Fibroblast of the conjunctiva (primary cell): ENCODE data around the gene TMCO1.
A peak's percentile ranks its signal among the peaks of the same experiment; 100 is the strongest.
"Not testable (repeated sequence)": the region's sequence is repeated elsewhere in the genome, so short reads cannot be mapped to it uniquely, and the experiment has no call there.

ENCODE experiments used
- DNase-seq: peaks from one replicate; pipeline ENCODE4 v3.0.0-alpha.2; 2010; ENCODE audit warnings: low read depth

Gene TMCO1

DNA sequence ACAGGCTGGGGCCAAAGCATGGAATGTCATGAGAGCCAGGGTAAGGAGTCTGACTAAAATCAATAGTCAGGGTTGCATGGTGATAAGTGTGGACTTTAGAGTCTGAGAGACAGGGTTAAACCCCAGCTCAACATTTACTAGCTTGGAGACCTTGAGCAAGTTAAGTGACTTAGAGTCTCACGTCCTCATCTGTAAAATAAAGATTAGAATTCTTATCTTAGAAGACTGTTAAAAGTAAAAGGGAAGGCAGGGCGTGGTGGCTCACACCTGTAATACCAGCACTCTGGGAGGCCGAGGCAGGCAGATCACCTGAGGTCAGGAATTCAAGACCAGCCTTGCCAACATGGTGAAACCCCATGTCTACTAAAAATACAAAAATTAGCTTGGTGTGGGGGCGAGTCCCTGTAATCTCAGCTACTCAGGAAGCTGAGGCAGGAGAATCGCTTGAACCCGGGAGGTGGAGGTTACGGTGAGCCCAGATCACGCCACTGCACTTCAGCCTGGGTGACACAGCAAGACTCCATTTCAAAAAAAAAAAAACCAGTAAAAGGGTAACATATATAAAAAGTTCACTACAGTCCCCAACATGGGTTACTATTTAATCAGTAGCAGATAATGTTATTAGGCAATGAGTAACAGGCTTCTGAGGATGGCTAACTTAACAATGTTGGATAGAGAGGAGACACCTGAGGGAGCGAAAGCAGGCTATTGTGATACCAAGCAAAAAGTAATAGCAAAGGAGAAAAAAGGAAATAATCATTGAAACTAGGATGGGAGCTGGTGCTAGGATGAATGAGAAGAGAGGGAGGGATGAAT is 20.8 kb downstream of the TMCO1 start:
- no peak for DNase-seq

DNA sequence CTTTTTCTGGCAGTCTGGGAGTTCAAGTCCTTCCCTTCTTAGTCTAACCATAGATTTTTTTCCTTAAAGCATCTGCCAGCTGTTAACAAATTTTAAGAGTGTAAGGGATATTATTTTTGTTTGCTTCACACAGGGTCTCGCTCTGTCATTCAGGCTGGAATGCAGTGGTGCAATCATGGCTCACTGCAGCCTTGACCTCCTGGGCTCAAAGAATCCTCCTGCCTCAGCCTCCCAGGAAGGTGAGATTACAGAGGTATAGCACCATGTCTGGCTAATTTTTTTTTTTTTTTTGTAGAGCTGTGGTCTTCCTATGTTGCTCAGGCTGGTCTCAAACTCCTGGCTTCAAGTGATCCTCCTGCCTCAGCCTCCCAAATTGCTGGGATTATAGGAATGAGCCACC is 23.8 kb downstream of the TMCO1 start:
- DNase-seq: not testable (repeated sequence)

DNA sequence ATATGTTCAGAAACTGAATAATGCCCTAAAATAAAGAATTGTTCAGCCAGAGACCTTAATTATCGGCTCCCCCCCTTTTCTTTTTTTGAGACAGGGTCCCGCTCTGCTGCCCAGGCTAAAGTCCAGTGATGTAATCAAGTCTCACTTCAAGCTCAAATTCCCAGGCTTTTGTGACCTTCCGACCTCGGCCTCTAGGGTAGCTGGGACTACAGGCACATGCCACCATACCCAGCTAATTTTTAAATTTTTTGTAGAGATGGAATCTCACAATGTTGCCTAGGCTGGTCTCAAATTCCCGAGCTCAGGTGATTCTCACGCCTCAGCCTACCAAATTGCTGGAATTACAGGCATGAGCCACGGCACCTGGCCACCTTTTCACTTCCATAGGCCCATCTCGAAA is 26.5 kb downstream of the TMCO1 start:
- DNase-seq: no peak

DNA sequence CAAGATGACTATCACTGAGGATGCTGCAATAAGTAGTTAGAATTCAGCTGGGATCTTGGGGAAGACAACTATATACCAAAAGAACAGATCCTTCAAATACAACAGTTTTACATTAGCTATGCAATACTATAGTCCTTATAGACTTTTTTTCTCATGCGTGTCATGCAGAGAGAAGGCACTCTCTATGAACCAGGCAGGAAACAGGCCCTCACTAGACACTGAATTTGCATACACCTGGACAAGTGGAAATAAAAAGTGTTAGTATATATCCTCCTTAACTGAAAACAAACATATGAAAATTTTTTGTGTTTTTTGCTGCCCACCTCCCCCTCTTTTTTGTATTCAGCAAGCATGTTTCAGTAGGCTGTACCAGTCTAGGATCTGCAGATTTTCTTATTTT is 29.9 kb downstream of the TMCO1 start:
- no peak for DNase-seq

GRCh38 chr1:165737196-165737595 is 31.5 kb downstream of the TMCO1 start:
- DNase-seq: peak; percentile 4

- DNase-seq: no peak
Measured at GRCh38 chr1:165734906-165735305, 33.8 kb downstream of the TMCO1 start.

DNA sequence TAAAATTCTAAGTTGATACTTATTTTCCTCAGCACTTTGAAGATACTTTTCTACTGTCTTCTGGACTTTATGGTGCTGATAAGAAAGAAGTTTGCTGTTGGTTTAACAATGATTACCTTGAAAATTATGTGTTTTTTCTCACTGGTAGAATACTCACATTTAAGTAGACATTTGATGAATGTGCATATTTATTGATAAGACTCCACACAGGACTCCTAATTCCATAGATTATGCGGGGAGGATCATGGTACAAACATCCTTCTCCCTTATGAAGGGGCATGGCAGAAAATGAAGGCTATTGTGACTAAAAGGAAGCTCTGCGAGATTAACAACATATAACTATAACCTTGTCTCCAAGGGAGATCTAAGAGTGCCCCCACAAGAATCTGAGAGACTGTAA is 41.8 kb downstream of the TMCO1 start:
- no peak for DNase-seq

DNA sequence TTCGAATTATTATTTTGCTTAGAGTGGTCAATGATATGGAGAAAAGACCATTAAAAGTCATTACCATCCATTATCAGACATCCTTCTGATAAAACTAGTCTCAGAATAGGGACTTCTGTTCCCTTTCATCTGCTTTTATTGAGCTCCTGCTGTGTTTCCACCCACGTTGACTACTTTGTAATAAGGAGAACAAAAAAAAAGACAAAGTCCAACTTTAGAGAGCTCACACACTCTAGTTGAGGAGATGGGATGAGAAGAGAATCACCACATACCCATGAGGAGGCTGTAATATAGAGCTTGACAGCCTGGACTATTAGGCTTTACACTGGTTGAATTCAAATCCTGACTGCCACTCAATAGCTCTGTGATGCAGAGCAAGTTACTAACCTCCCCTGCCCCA is 42.5 kb downstream of the TMCO1 start:
- DNase-seq: no peak

DNA sequence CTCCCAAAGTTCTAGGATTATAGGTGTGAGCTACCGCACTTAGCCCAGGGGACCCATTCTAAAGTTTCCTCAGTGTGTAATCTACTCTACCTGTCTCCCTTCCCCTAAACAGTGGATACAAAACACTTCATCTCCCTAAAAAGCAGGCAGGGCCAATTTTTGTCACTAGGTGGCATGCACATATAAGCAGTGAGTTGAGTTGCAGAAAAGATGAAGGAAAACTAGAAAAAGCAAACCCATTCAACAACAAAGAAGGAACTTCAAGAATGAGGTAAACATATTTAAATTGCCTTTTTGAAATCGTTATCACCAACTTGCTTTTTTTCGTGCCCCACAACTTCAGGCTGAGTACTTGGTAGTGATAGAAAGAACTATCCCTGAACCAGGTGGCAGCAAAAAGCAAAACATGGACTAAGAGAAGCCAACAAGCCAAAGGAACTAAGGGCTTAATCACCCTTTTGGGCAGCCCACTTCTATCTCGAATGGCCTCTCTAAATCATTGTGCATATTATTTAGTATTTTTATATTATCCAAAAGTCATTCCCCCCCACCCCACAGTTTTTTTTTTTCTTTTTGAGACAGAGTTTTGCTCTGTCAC is 50.7 kb downstream of the TMCO1 start:
- peak; percentile 57 for DNase-seq

DNA sequence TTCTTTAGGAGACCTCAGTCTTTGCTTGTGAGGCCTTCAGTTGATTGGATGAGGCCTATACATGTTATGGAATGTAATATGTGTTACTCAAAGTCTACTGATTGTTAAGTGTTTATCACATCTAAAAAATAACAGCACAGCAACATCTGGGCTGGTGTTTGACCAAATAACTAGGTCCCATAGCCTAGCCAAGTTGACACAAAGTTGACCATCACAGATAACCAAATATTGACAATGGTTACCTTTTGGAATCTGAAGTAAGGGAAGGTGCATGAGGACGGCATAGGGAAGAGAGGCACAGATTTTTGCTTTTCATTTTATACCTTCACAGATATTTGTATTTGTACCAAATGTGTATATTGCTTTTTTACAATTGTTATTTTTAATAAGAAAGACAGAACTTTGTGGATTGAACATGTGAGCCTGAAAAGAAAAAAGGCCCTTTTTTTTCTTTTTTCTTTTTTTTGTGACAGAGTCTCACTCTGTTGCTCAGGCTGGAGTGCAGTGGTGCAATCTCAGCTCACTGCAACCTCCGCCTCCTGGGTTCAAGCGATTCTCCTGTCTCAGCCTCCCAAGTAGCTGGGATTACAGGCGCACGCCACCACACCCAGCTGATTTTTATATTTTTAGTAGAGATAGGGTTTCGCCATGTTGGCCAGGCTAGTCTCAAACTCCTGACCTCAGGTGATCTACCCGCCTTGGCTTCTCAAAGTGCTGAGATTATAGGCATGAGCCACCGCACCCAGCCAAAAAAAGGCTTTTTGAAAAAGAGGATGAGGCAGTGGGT is 52.2 kb downstream of the TMCO1 start:
- DNase-seq: not testable (repeated sequence)

DNA sequence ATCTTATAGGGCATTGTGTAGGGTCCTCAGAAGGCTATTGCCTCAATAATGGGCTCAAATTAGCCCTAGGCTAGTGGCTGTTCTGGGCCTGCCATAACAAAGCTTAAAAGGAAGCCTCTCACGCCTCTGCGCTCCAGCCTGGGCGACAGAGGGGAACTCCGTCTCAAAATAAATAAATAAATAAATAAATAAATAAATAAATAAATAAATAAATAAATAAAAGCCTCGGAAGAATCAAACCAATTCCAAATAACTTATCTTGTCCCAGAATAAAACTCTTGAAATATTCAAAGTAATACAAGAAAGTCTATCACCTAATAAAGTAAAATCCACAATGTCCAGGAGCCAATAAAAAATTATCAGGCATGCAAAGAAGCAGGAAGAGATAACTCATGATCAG is 55.9 kb downstream of the TMCO1 start:
- no peak for DNase-seq

- no peak for DNase-seq
Measured at GRCh38 chr1:165707984-165708706, 60.5 kb downstream of the TMCO1 start.

DNA sequence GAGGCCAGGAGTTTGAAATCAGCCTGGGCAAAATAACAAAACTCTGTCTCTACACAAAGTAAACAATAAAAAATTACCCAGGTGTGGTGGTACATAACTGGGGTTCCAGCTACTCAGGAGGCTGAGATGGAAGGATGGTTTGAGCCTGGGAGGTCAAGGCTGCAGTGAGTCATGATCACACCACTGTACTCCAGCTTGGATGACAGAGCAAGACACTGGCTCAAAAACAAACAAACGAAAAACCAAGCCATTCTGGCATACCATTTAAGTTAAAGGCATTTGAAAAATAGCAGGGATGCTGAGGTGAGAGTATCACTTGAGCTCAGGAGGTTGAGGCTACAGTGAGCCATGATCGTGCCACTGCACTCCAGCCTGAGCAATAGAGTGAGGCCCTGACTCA is 65.0 kb downstream of the TMCO1 start:
- DNase-seq: no peak

- DNase-seq: not testable (repeated sequence)
Measured at GRCh38 chr1:165701922-165702321, 66.7 kb downstream of the TMCO1 start.

DNA sequence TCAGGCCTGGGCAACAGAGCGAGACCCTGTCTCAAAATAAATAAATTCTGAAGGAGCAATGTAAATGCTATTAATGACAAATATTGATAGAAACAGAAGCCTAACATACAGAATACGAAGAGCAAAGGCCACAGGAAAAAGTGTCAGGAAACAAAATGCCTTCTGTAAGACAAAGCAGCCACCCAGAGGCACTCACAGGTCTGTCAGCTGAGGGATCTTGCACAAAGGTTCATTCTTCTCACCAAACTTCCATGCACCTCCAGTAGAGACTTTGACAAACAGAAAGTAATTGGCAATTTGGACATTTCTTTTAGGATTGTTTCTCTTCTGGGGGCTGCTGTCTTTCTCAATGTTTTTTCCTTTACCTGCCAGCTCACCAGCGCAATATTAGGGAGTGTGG is 69.1 kb downstream of the TMCO1 start:
- no peak for DNase-seq

- no peak for DNase-seq
Measured at GRCh38 chr1:165698761-165699052, 70.0 kb downstream of the TMCO1 start.

GRCh38 chr1:165697881-165698760 is 70.5 kb downstream of the TMCO1 start, which contains the start of gene ALDH9A1:
ALDH9A1 (minus strand) TSS chr1:165698562; CDS start chr1:165698558, 4 bp downstream.
- peak; percentile 75 for DNase-seq

DNA sequence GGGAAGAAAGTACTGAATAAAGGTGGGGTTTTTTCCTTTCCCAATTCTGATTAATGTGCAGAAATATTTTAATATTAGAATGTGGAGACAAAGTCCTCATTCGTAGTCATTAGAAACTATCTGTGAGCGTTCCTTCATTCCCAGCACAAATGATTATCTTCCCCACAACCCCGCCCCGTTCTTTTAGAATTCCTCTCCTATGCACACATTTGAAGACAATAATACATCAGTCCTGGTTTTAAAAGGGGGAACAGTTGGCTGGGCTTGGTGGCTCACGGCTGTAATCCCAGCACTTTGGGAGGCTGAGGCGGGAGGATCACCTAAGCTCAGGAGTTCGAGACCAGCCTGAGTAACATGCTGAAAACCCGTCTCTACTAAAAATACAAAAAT is 71.2 kb downstream of the TMCO1 start:
- DNase-seq: no peak

GRCh38 chr1:165696625-165697100 is 72.0 kb downstream of the TMCO1 start:
- DNase-seq: peak; percentile 94

DNA sequence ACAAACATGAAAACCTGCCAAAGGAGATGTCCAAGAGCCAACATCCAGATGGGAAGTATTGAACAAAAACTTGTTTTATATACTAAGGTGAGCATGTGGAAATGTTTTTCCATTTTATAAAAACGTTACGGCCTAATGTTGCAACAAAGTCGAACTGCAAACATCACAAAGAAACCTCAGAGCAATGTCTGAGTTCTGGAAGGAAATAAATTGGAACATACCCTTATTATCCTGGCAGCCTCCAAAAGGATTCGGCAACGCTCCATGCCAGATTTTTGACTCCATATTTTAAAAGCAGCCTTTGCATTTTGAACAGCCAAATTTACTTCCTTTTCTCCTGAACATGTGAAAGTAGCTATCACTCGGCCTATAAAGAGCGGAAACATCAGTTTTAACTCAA is 73.6 kb downstream of the TMCO1 start:
- peak; percentile 31 for DNase-seq

- DNase-seq: no peak
Measured at GRCh38 chr1:165688046-165688445, 80.6 kb downstream of the TMCO1 start.
